Adrenal gland (tissue), 12 donors: ENCODE measurements around the gene DPYD. TPM values are rescaled to one million over a fixed set of nuclear protein-coding genes. Genes with fewer than 3 reads are reported as not detected.

Experiments used
- DNase-seq, 7 donors: peaks; one replicate each; pipeline ENCODE4 v3.0.0-alpha.2; 2019 to 2020
- H3K27ac ChIP-seq, 5 donors: fragments of 200-600 bp; sonication (generic) in 4 of 5; 1 replicate in 3 of 5; 2 replicates in 2 of 5; pipeline versions ENCODE4 v1.5.1 to v1.8.0; 2016 to 2020; ENCODE audit warnings: mild to moderate bottlenecking in 1 of 5
- H3K27me3 ChIP-seq: fragments of 200-600 bp; 2 replicates; pipeline ENCODE4 v1.8.0; 2021
- H3K36me3 ChIP-seq, 2 donors: fragments of 200-600 bp; replicated peaks in 1 of 2; 1 replicate in 1 of 2; 2 replicates in 1 of 2; pipeline versions ENCODE4 v1.5.1 to v1.8.0; 2018 to 2022
- H3K4me1 ChIP-seq, 2 donors: fragments of 200-600 bp; replicated peaks in 1 of 2; 1 replicate in 1 of 2; 2 replicates in 1 of 2; pipeline versions ENCODE4 v1.5.1 to v1.8.0; 2018 to 2021
- H3K4me3 ChIP-seq, 4 donors: fragments of 200-600 bp; sonication (generic) in 3 of 4; one replicate each; pipeline ENCODE4 v1.5.1; 2016 to 2018
- H3K9me3 ChIP-seq, 3 donors: fragments of 200-600 bp; sonication (generic) in 1 of 3; replicated peaks in 1 of 3; 1 replicate in 2 of 3; 2 replicates in 1 of 3; pipeline versions ENCODE4 v1.5.1 to v1.8.0; 2016 to 2021
- POLR2A ChIP-seq, 2 donors: fragments of 450-650 bp; IDR thresholded peaks; one replicate each; pipeline ENCODE4 v1.6.1; 2017; ENCODE audit warnings: antibody characterized with exemption in 2 of 2, mild to moderate bottlenecking in 2 of 2, moderate library complexity in 1 of 2
- WGBS, 4 donors: extraction: QIAGEN DNeasy Blood & Tissue Kit in 2 of 4; methylation state at CpG; one replicate each; pipeline versions ENCODE4 v1.1.5 to v1.1.7; 2013 to 2017; 5-methylcytosine and 5-hydroxymethylcytosine counted together
- intact Hi-C, 2 donors: fragments of 100-400 bp; cut with DNase I; formaldehyde crosslinking; loops; one replicate each; pipeline versions ENCODE4 v1.14.1 to v1.15.0; 2022 to 2023
- polyA plus RNA-seq, 3 donors: library from polyadenylated mRNA; stranded (reverse); fragments of 200-250 nt in 2 of 3; fragments of 350-450 nt in 1 of 3; fragmentation: Illumina TruSeq in 1 of 3; extraction: RNeasy Lipid Tissue Mini Kit (QIAGEN cat#74804) in 1 of 3; gene quantifications; one replicate each; pipeline ENCODE4 v1.2.3, GENCODE V29; 2013 to 2014
- total RNA-seq, 9 donors: library from RNA; depleted of rRNA in 4 of 9; stranded (reverse); fragments of >200 nt in 4 of 9; fragments of 120-200 nt in 1 of 9; fragmentation: NEBNext Ultra II Directional in 1 of 9; extraction: Animal tissue kit (Norgen Biotek cat#: 25700) in 1 of 9; gene quantifications; one replicate each; pipeline versions ENCODE4 v1.1.0 to v1.2.4, GENCODE V29; 2013 to 2023
- TF ChIP-seq, protein P1 (sequence below), 6 experiments: fragments of 450-650 bp in 4 of 6; fragments of 200-600 bp in 2 of 6; sonication (generic) in 1 of 6; IDR thresholded peaks; 1 replicate in 5 of 6; 2 replicates in 1 of 6; pipeline versions ENCODE4 v1.5.1 to v1.8.0; 2016 to 2021; ENCODE audit warnings: antibody characterized with exemption in 6 of 6, mild to moderate bottlenecking in 2 of 6, moderate library complexity in 1 of 6
- donor health status: healthy with polysubstance abuse.
- donor health status: Bipolar disorder and iron deficiency.
- donor health status: DM: yes; HTN: yes; CAD: no.
- donor health status: DM: no; HTN: no; CAD: no.
- donor health status: DM: no; HTN: no; CAD: no.
- donor health status: DM: yes; HTN: yes; CAD: no.

The DPYD gene
- total and polyA plus RNA-seq, 12 donors = 6.6 to 73.1 (median 30.2) TPM

DNA sequence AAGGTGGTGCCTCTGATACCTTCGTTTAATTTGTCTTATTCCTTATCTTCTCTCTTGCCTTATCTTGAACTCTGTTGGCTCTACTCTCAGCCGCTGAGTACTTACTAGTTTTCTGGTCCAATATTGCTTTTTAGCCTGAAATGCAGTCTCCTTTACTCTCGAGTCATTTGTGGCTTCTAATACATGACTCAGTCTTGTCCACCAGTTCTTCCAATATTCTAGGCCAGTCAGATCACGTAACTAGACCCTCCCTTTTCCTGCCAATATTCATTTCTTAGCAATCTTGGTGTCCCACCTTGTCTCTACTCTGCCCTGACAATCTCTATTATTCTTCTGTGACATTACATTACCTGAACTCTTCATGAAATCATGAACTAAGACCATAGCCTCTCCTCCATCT, 555.8 kb downstream of the DPYD start:
- 85 to 90% (median 88%) methylated on average over 4 of the region's 4 CpGs for WGBS, 4 donors
- intact Hi-C loops = no loop called here
- DNase-seq = no peak
- H3K36me3 ChIP-seq = no peaks in the 10 kb centered on the region
- no peak for TF ChIP-seq POLR2A (IDR thresholded peaks at IDR 0.05)
- TF ChIP-seq, protein P1, sequence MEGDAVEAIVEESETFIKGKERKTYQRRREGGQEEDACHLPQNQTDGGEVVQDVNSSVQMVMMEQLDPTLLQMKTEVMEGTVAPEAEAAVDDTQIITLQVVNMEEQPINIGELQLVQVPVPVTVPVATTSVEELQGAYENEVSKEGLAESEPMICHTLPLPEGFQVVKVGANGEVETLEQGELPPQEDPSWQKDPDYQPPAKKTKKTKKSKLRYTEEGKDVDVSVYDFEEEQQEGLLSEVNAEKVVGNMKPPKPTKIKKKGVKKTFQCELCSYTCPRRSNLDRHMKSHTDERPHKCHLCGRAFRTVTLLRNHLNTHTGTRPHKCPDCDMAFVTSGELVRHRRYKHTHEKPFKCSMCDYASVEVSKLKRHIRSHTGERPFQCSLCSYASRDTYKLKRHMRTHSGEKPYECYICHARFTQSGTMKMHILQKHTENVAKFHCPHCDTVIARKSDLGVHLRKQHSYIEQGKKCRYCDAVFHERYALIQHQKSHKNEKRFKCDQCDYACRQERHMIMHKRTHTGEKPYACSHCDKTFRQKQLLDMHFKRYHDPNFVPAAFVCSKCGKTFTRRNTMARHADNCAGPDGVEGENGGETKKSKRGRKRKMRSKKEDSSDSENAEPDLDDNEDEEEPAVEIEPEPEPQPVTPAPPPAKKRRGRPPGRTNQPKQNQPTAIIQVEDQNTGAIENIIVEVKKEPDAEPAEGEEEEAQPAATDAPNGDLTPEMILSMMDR (IDR thresholded peaks at IDR 0.05) = no peak
- H3K27me3 ChIP-seq = no peaks in the 10 kb centered on the region
- H3K27ac ChIP-seq = no peak overlapping the region
- no peak overlapping the region for H3K4me3 ChIP-seq
- H3K4me1 ChIP-seq = no peaks in the 10 kb centered on the region
- H3K9me3 ChIP-seq = no peaks in the 10 kb centered on the region

DNA sequence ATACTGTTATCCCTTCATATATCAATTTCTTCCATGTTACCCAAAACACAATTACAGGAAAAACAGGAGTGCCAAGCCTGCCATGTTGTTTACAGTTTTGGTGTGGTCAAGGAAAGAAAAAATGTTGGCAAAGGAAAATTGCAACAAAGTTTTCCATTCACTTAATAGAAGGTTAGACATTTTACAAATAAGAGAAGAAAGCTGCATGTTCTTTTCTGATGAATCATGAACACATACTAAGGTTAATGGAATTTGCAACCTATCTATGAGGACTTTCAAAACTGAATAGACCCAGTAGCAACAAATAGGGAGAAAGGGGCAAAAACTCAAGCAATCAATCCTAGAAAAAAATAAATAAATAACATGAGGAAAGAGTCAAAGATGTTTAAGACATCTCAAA, 556.7 kb downstream of the DPYD start:
- H3K9me3 ChIP-seq = no peaks in the 10 kb centered on the region
- no peaks in the 10 kb centered on the region for H3K4me1 ChIP-seq
- H3K27me3 ChIP-seq = no peaks in the 10 kb centered on the region
- no peak for TF ChIP-seq POLR2A (IDR thresholded peaks at IDR 0.05)
- TF ChIP-seq, protein P1 (IDR thresholded peaks at IDR 0.05) = no peak
- H3K36me3 ChIP-seq = no peaks in the 10 kb centered on the region
- intact Hi-C loops = no loop called here
- no peak overlapping the region for H3K4me3 ChIP-seq
- no peak for DNase-seq
- H3K27ac ChIP-seq = no peak overlapping the region

- H3K36me3 ChIP-seq = no peaks in the 10 kb centered on the region
- intact Hi-C loops = no loop called here
- no peak overlapping the region for H3K4me3 ChIP-seq
- H3K4me1 ChIP-seq = peaks cover 0 to 7% of the 10 kb centered on the region in 2 donors
- DNase-seq = no peak
- WGBS, 4 donors = 100% methylated on average over 1 of the region's 1 CpG
- no peaks in the 10 kb centered on the region for H3K27me3 ChIP-seq
- TF ChIP-seq POLR2A (IDR thresholded peaks at IDR 0.05) = no peak
- TF ChIP-seq, protein P1 (IDR thresholded peaks at IDR 0.05) = no peak
- H3K27ac ChIP-seq = no peak overlapping the region
- H3K9me3 ChIP-seq = no peaks in the 10 kb centered on the region
These were observed 564.5 kb downstream of the DPYD start for GRCh38 chr1:97356309-97356708.

GRCh38 chr1:97352936-97353382, 567.9 kb downstream of the DPYD start:
- Histone ChIP-seq H3K4me3 (no peak overlapping the region), H3K27ac (no peak overlapping the region), H3K9me3 (no peaks in the 10 kb centered on the region), H3K4me1 (peaks cover 7 to 9% of the 10 kb centered on the region in 2 donors), H3K36me3 (no peaks in the 10 kb centered on the region), H3K27me3 (no peaks in the 10 kb centered on the region)
- no peak for DNase-seq
- no peak for TF ChIP-seq POLR2A (IDR thresholded peaks at IDR 0.05)
- TF ChIP-seq, protein P1 (IDR thresholded peaks at IDR 0.05) = no peak
- 77 to 94% (median 87%) methylated on average over 4 of the region's 4 CpGs for WGBS, 4 donors
- intact Hi-C loops = no loop called here
